Activated gamma-delta T cell treated with Interleukin-2 at 50 U/mL for 16 hours (primary cell): ENCODE measurements around the gene YJU2.
"Not testable (repeated sequence)": the region's sequence is repeated elsewhere in the genome, so short reads cannot be mapped to it uniquely, and the experiment has no call there.

Experiments used
- DNase-seq: peaks from one replicate; pipeline ENCODE4 v3.0.0-alpha.2; 2020

The YJU2 gene

GRCh38 chr19:4246767-4247593 lies at the start of gene YJU2:
Gene YJU2 (plus strand): TSS chr19:4247080. CDS start chr19:4247147, 67 bp downstream.
- DNase-seq, result peak; percentile 97

GRCh38 chr19:4197228-4197624 lies 49.7 kb upstream of the YJU2 start:
- DNase-seq, result no peak

- no peak for DNase-seq
Measured at GRCh38 chr19:4197625-4198466, 49.0 kb upstream of the YJU2 start.

GRCh38 chr19:4198467-4199126 lies 48.3 kb upstream of the YJU2 start:
- no peak for DNase-seq

- no peak for DNase-seq
Measured at GRCh38 chr19:4199699-4200293, 47.1 kb upstream of the YJU2 start.

GRCh38 chr19:4200940-4201542 lies 45.8 kb upstream of the YJU2 start:
- no peak for DNase-seq

GRCh38 chr19:4201798-4202197 lies 45.1 kb upstream of the YJU2 start:
- no peak for DNase-seq

- DNase-seq, result no peak
Measured at GRCh38 chr19:4206818-4207484, 39.9 kb upstream of the YJU2 start.

GRCh38 chr19:4208385-4209094 lies 38.3 kb upstream of the YJU2 start:
- DNase-seq, result no peak

GRCh38 chr19:4210166-4210731 lies 36.6 kb upstream of the YJU2 start:
- no peak for DNase-seq

- DNase-seq, result no peak
Measured at GRCh38 chr19:4213116-4213515, 33.8 kb upstream of the YJU2 start.

- DNase-seq, result no peak
Measured at GRCh38 chr19:4215807-4216206, 31.1 kb upstream of the YJU2 start.

GRCh38 chr19:4216846-4217245 lies 30.0 kb upstream of the YJU2 start:
- no peak for DNase-seq

GRCh38 chr19:4217429-4218264 lies 29.2 kb upstream of the YJU2 start:
- no peak for DNase-seq

GRCh38 chr19:4218523-4218922 lies 28.4 kb upstream of the YJU2 start:
- DNase-seq, result not testable (repeated sequence)

GRCh38 chr19:4220188-4220587 lies 26.7 kb upstream of the YJU2 start:
- no peak for DNase-seq

- no peak for DNase-seq
Measured at GRCh38 chr19:4224470-4224869, 22.4 kb upstream of the YJU2 start.

GRCh38 chr19:4225885-4226284 lies 21.0 kb upstream of the YJU2 start:
- DNase-seq, result no peak

- no peak for DNase-seq
Measured at GRCh38 chr19:4227771-4228170, 19.1 kb upstream of the YJU2 start.

GRCh38 chr19:4228765-4229178 lies 18.1 kb upstream of the YJU2 start:
- no peak for DNase-seq
